Cortex of kidney (tissue), 1 donor: ENCODE results near the gene IPO9.
"Not testable (repeated sequence)": the region's sequence is repeated elsewhere in the genome, so short reads cannot be mapped to it uniquely, and the experiment has no call there.

Experiments used
- DNase-seq: peaks from one replicate; lab custom pipeline; 2025; lab: John Stamatoyannopoulos, UW

Gene IPO9

GRCh38 chr1:201809876-201810275 is 19.1 kb upstream of the IPO9 start:
- DNase-seq, result no peak

GRCh38 chr1:201810466-201811216 is 18.3 kb upstream of the IPO9 start:
- no peak for DNase-seq

- DNase-seq, result no peak
These were observed 15.7 kb upstream of the IPO9 start for GRCh38 chr1:201813226-201813625.

- DNase-seq, result no peak
These were observed 12.6 kb upstream of the IPO9 start for GRCh38 chr1:201816309-201816854.

- no peak for DNase-seq
These were observed 9.8 kb upstream of the IPO9 start for GRCh38 chr1:201818971-201819750.

- no peak for DNase-seq
These were observed 8.5 kb upstream of the IPO9 start for GRCh38 chr1:201820413-201820812.

- DNase-seq, result no peak
These were observed 3.7 kb upstream of the IPO9 start for GRCh38 chr1:201825245-201825644.

GRCh38 chr1:201826830-201827229 is 2.1 kb upstream of the IPO9 start:
- DNase-seq, result no peak

GRCh38 chr1:201827321-201828216 is 1.4 kb upstream of the IPO9 start:
- no peak for DNase-seq

- DNase-seq, result no peak
These were observed 639 bp upstream of the IPO9 start for GRCh38 chr1:201828217-201828819.

- DNase-seq, result no peak
These were observed 2.4 kb downstream of the IPO9 start for GRCh38 chr1:201831371-201831770.

- DNase-seq, result no peak
These were observed 5.7 kb downstream of the IPO9 start for GRCh38 chr1:201834621-201835020.

GRCh38 chr1:201838381-201838780 is 9.4 kb downstream of the IPO9 start:
- no peak for DNase-seq

GRCh38 chr1:201839089-201839488 is 10.1 kb downstream of the IPO9 start:
- not testable (repeated sequence) for DNase-seq

- no peak for DNase-seq
These were observed 11.1 kb downstream of the IPO9 start for GRCh38 chr1:201840055-201840454.

- DNase-seq, result no peak
These were observed 11.5 kb downstream of the IPO9 start for GRCh38 chr1:201840490-201840889.

GRCh38 chr1:201841265-201841912 is 12.4 kb downstream of the IPO9 start:
- DNase-seq, result no peak

GRCh38 chr1:201842472-201843027 is 13.6 kb downstream of the IPO9 start:
- DNase-seq, result no peak

GRCh38 chr1:201845331-201846083 is 16.6 kb downstream of the IPO9 start:
- no peak for DNase-seq

- DNase-seq, result no peak
These were observed 18.2 kb downstream of the IPO9 start for GRCh38 chr1:201847150-201847549.
